Gastrocnemius medialis (tissue), 4 donors: ENCODE measurements around the gene OR8G5. TPM values are rescaled to one million over a fixed set of nuclear protein-coding genes. Genes with fewer than 3 reads are reported as not detected.

ENCODE experiments used
- ATAC-seq, 2 donors: fragments of 150-250 bp; one replicate each; pipeline ENCODE4 v1.9.1; 2016
- DNase-seq, 2 donors: peaks; one replicate each; pipeline ENCODE4 v3.0.0-alpha.2; 2019
- H3K27ac ChIP-seq, 4 donors: fragments of 200-600 bp; sonication (generic); 1 replicate in 1 of 4; 2 replicates in 3 of 4; pipeline ENCODE4 v1.5.1; 2016 to 2018; ENCODE audit warnings: mild to moderate bottlenecking in 2 of 4, moderate library complexity in 1 of 4
- H3K27me3 ChIP-seq, 3 donors: fragments of 200-600 bp; sonication (generic) in 2 of 3; 1 replicate in 1 of 3; 2 replicates in 2 of 3; pipeline versions ENCODE4 v1.5.1 to v1.6.0; 2016 to 2019; ENCODE audit warnings: mild to moderate bottlenecking in 1 of 3, moderate library complexity in 1 of 3
- H3K36me3 ChIP-seq, 2 donors: fragments of 200-600 bp; sonication (generic) in 1 of 2; one replicate each; pipeline ENCODE4 v1.5.1; 2017 to 2018
- H3K4me1 ChIP-seq, 2 donors: fragments of 200-600 bp; sonication (generic) in 1 of 2; one replicate each; pipeline ENCODE4 v1.5.1; 2016 to 2017; ENCODE audit warnings: mild to moderate bottlenecking in 2 of 2
- H3K4me3 ChIP-seq, 4 donors: fragments of 200-600 bp; sonication (generic) in 3 of 4; 1 replicate in 1 of 4; 2 replicates in 3 of 4; pipeline ENCODE4 v1.5.1; 2016 to 2019; ENCODE audit warnings: mild to moderate bottlenecking in 2 of 4
- H3K9me3 ChIP-seq, 3 donors: fragments of 200-600 bp; sonication (generic) in 2 of 3; 1 replicate in 1 of 3; 2 replicates in 2 of 3; pipeline ENCODE4 v1.5.1; 2016 to 2019
- POLR2A ChIP-seq, 2 donors: fragments of 450-650 bp; IDR thresholded peaks; one replicate each; pipeline ENCODE4 v1.6.1; 2017; ENCODE audit warnings: antibody characterized with exemption in 2 of 2, mild to moderate bottlenecking in 2 of 2, moderate library complexity in 2 of 2
- in situ Hi-C, 4 donors: fragments of 200-750 bp; cut with MboI; loops; one replicate each; pipeline versions ENCODE4 v1.15.0 to v1.8.0; 2017; ENCODE audit warnings: low sequenced_read_pairs in 4 of 4
- intact Hi-C: fragments of 100-400 bp; cut with DNase I; formaldehyde crosslinking; loops from one replicate; pipeline ENCODE4 v1.15.1; 2023; ENCODE audit warnings: low total_unique reads
- total RNA-seq, 4 donors: library from RNA; depleted of rRNA; stranded (reverse); fragments of >200 nt; gene quantifications; one replicate each; pipeline versions ENCODE4 v1.1.0 to v1.2.3, GENCODE V29; 2016
- TF ChIP-seq, protein P1 (sequence below), 5 experiments: fragments of 450-650 bp in 3 of 5; fragments of 200-600 bp in 2 of 5; sonication (generic) in 2 of 5; IDR thresholded peaks in 4 of 5; conservative IDR thresholded peaks in 1 of 5; 1 replicate in 4 of 5; 2 replicates in 1 of 5; pipeline ENCODE4 v1.5.1; 2016 to 2019; ENCODE audit warnings: antibody characterized with exemption in 5 of 5, mild to moderate bottlenecking in 3 of 5, moderate library complexity in 3 of 5

The OR8G5 gene, protein sequence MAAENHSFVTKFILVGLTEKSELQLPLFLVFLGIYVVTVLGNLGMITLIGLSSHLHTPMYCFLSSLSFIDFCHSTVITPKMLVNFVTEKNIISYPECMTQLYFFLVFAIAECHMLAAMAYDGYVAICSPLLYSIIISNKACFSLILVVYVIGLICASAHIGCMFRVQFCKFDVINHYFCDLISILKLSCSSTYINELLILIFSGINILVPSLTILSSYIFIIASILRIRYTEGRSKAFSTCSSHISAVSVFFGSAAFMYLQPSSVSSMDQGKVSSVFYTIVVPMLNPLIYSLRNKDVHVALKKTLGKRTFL
- not detected for total RNA-seq

DNA sequence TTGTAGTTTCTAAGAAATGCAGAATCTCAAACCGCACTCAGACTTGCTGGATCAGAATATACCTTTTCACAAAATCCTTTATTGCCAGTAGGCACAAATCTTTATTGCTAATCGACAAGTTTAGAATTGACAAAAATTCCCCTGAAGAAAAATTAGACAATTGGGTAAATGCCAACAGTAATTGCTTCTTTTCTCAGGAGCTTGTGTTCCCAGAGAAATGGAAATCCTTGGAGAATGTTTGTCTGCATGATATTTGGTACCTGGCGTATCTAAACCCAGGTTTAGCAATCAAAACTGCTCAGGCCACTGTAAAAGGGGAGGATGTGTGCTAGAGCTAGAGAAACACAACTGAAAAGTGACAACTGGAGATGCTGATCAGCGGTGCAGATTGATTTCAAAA is at the start of gene OR8G5:
Gene OR8G5, plus strand, starts transcription at position 301 of the 400 bp plus-strand sequence. CDS start 8,556 bp downstream, outside the sequence.
- in situ Hi-C loops, result no loop called here
- no peak for ATAC-seq
- no peak for DNase-seq
- intact Hi-C loops, result no loop called here
- no peaks in the 10 kb centered on the region for H3K9me3 ChIP-seq
- no peaks in the 10 kb centered on the region for H3K4me1 ChIP-seq
- TF ChIP-seq, protein P1, sequence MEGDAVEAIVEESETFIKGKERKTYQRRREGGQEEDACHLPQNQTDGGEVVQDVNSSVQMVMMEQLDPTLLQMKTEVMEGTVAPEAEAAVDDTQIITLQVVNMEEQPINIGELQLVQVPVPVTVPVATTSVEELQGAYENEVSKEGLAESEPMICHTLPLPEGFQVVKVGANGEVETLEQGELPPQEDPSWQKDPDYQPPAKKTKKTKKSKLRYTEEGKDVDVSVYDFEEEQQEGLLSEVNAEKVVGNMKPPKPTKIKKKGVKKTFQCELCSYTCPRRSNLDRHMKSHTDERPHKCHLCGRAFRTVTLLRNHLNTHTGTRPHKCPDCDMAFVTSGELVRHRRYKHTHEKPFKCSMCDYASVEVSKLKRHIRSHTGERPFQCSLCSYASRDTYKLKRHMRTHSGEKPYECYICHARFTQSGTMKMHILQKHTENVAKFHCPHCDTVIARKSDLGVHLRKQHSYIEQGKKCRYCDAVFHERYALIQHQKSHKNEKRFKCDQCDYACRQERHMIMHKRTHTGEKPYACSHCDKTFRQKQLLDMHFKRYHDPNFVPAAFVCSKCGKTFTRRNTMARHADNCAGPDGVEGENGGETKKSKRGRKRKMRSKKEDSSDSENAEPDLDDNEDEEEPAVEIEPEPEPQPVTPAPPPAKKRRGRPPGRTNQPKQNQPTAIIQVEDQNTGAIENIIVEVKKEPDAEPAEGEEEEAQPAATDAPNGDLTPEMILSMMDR (IDR thresholded peaks at IDR 0.05 in 4 of 5, conservative IDR thresholded peaks at IDR 0.05 in 1 of 5), result no peak
- no peak for TF ChIP-seq POLR2A (IDR thresholded peaks at IDR 0.05)
- no peak within 1 kb of the TSS for H3K4me3 ChIP-seq
- no peak within 1 kb of the TSS for H3K27ac ChIP-seq
- no peaks in the 10 kb centered on the region for H3K36me3 ChIP-seq
- no peaks in the 10 kb centered on the region for H3K27me3 ChIP-seq

DNA sequence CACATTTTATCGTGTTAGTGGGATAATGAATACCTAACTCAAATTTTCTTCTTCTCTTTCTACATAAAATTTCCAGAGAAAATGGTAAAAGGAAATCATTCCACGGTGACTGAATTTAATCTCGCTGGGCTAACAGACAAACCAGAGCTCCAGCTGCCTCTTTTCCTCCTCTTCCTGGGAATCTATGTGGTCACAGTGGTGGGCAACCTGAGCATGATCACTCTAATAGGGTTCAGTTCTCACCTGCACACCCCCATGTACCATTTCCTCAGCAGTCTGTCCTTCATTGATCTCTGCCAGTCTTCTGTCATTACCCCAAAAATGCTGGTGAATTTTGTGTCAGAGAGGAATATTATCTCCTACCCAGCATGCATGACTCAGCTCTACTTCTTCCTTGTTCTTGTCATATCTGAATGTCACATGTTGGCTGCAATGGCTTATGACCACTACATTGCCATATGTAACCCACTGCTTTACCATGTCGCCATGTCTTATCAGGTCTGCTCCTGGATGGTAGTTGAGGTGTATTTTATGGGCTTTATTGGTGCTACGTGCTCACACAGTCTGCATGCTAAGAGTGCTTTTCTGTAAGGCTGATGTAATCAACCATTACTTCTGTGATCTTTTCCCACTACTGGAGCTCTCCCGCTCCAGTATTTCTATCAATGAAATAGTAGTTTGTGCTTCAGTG is 48.9 kb upstream of the OR8G5 start:
- ATAC-seq, result no peak
- intact Hi-C loops, result no loop called here
- DNase-seq, result no peak

DNA sequence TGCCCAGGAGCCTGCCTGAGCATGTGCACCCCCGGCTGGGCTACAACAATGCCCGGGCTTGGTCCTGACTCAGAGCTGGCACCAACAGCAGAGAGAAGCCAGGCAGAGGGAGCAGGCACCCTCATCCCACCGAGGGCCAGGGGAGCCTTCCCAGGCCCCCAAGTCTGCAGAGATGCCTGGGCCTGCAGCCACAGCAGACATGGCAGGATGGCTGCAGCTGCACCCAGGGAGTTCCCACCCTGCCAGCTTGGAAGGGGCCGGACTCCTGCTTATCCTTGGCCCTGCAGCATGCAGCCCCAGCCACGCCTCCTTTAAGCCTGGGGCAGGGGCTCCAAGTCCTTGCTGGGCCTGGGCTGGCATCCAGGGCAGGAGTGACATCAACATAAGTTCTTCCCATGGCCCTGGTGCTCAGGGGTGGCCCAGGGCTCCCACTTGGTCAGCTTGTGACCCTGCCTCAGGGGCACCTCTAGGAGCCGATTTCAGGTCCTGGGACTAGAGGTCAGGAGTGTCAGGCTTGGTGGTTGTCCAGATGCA is 46.3 kb upstream of the OR8G5 start:
- DNase-seq (no peak), ATAC-seq (no peak)
- no peaks in the 10 kb centered on the region for H3K36me3 ChIP-seq
- TF ChIP-seq, protein P1 (IDR thresholded peaks at IDR 0.05 in 4 of 5, conservative IDR thresholded peaks at IDR 0.05 in 1 of 5), result no peak
- no peak for TF ChIP-seq POLR2A (IDR thresholded peaks at IDR 0.05)
- no peak overlapping the region for H3K27ac ChIP-seq
- in situ Hi-C loops, result loop anchor here in 1 of 4 donors (10.0 kb wide), 1 partner anchor 55 kb away; no protein-coding TSS in a partner anchor
- no peaks in the 10 kb centered on the region for H3K27me3 ChIP-seq
- no peaks in the 10 kb centered on the region for H3K9me3 ChIP-seq
- no peak overlapping the region for H3K4me3 ChIP-seq
- H3K4me1 ChIP-seq, result no peaks in the 10 kb centered on the region
- intact Hi-C loops, result no loop called here

More for the DNA sequence above, 48.9 kb upstream of the OR8G5 start:
- in situ Hi-C loops, result loop anchor here in 1 of 4 donors (10.0 kb wide), 1 partner anchor 58 kb away; no protein-coding TSS in a partner anchor
- Histone ChIP-seq H3K27me3 (no peaks in the 10 kb centered on the region), H3K9me3 (no peaks in the 10 kb centered on the region), H3K27ac (no peak overlapping the region), H3K4me1 (no peaks in the 10 kb centered on the region), H3K36me3 (no peaks in the 10 kb centered on the region), H3K4me3 (no peak overlapping the region)
- TF ChIP-seq POLR2A (IDR thresholded peaks at IDR 0.05), result no peak
- TF ChIP-seq, protein P1 (IDR thresholded peaks at IDR 0.05 in 4 of 5, conservative IDR thresholded peaks at IDR 0.05 in 1 of 5), result no peak

DNA sequence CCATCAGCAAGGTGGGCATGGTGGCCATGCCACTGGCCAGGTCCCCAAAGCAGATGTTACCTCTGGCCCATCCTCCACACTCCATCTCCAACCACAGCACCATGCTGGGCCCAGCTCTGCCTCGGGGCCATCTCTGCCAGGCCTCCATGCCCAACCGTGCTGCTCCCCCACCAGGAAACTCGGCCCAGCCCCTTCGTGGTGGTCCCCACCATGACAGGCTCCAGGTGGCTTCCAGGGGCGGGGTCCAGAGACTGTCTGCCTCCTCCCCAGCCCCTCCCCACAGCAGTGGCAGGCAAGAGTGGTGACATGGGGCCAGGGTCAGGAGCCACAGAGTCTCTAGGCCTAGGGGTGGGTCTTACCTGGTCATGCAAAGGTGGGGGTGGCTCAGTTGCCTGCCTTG is 45.8 kb upstream of the OR8G5 start:
- no peak for DNase-seq
- intact Hi-C loops, result no loop called here
- no peaks in the 10 kb centered on the region for H3K4me1 ChIP-seq
- in situ Hi-C loops, result no loop called here
- TF ChIP-seq, protein P1 (IDR thresholded peaks at IDR 0.05 in 4 of 5, conservative IDR thresholded peaks at IDR 0.05 in 1 of 5), result no peak
- no peak for TF ChIP-seq POLR2A (IDR thresholded peaks at IDR 0.05)
- no peaks in the 10 kb centered on the region for H3K27me3 ChIP-seq
- H3K36me3 ChIP-seq, result no peaks in the 10 kb centered on the region
- H3K4me3 ChIP-seq, result no peak overlapping the region
- no peak overlapping the region for H3K27ac ChIP-seq
- H3K9me3 ChIP-seq, result no peaks in the 10 kb centered on the region
- no peak for ATAC-seq
